Esophagus (tissue), 2 donors: ENCODE measurements around the gene ITPR2. TPM values are rescaled to one million over a fixed set of nuclear protein-coding genes. Genes with fewer than 3 reads are reported as not detected.

ENCODE experiments used
- H3K27ac ChIP-seq, 2 donors: one replicate each; pipeline ENCODE4 v1.5.1; 2013; ENCODE audit warnings: low read depth in 2 of 2, mild to moderate bottlenecking in 2 of 2, inconsistent platforms in 1 of 2, low read length in 1 of 2, moderate library complexity in 1 of 2
- H3K27me3 ChIP-seq, 2 donors: one replicate each; pipeline ENCODE4 v1.6.1; 2013; ENCODE audit warnings: low read length in 2 of 2, control low read depth in 1 of 2, mild to moderate bottlenecking in 1 of 2; ENCODE audit not compliant: insufficient read depth in 2 of 2, control insufficient read depth in 1 of 2
- H3K36me3 ChIP-seq, 2 donors: one replicate each; pipeline ENCODE4 v1.6.1; 2013; ENCODE audit warnings: low read length in 1 of 2; ENCODE audit not compliant: control insufficient read depth in 2 of 2, insufficient read depth in 2 of 2
- H3K4me1 ChIP-seq, 2 donors: one replicate each; pipeline ENCODE4 v1.6.1; 2013; ENCODE audit warnings: low read length in 1 of 2; ENCODE audit not compliant: control insufficient read depth in 2 of 2, insufficient read depth in 2 of 2
- H3K4me3 ChIP-seq, 2 donors: one replicate each; pipeline ENCODE4 v1.5.1; 2013; ENCODE audit warnings: low read length in 2 of 2, mild to moderate bottlenecking in 2 of 2, low read depth in 1 of 2, moderate library complexity in 1 of 2
- H3K9me3 ChIP-seq, 2 donors: one replicate each; pipeline ENCODE4 v1.6.1; 2013; ENCODE audit warnings: mild to moderate bottlenecking in 2 of 2, low read depth in 1 of 2, low read length in 1 of 2, moderate library complexity in 1 of 2; ENCODE audit not compliant: control insufficient read depth in 2 of 2, insufficient read depth in 1 of 2
- WGBS, 2 donors: extraction: QIAGEN DNeasy Blood & Tissue Kit; methylation state at CpG; one replicate each; pipeline ENCODE4 v1.1.7; 2013; 5-methylcytosine and 5-hydroxymethylcytosine counted together
- polyA plus RNA-seq, 2 donors: library from polyadenylated mRNA; stranded (reverse); fragments of 200-250 nt; gene quantifications; one replicate each; pipeline ENCODE4 v1.2.3, GENCODE V29; 2013
- donor health status: healthy with polysubstance abuse.
- donor health status: Bipolar disorder and iron deficiency.

ITPR2 gene
- 1 to 10 TPM; 4.8 to 5.7 TPM for polyA plus RNA-seq

DNA sequence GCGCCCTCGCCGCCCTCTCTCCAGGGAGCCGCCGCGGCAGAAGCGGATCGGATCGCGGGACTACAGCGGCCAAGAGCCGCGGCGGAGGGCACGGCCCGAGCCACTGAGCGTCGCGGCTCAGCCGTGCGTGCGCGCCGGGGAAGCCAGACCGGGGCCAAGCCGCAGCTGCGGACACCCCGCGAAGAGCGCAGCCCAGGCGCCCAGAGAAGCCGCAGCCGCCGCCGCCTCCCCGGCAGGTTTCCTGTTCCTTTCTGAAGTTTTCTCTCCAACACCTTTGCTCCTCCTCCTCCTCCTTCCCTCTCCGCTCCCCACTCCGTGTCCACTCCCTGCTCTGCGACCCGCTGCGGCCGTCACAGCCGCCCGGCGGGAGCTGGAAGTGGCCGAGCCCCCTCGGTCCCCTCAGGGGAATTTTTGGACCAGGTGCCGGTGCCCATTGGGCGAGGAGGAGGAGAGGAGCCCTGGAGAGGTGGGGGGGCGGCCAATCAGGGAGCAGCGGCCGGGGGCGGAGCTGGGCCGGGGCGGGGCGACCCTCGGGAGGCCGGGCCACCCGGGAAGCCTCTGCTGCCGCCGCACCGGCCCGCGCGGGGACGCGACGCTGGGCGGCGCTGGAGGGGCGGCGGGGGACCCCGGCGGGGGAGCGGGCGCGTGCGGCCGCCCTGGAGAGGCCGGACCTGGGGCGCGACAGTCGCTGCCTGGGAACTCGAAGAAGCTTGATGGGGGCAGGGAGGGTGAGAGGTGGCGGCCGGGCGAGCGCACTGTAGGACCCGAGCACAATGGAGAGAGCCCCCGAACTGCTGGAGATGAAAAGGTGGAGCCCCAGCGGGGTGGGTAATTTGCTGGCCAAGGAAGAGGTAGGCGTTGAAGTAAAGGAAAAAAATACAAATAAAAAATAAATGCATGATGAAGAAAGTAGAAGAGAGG lies at the start of gene ITPR2:
ITPR2 (minus strand) TSS at position 373 of the 921 bp plus-strand sequence. CDS start 413 bp downstream, outside the sequence.
- Histone ChIP-seq H3K27ac (peak within 1 kb of the TSS; percentile 92 to 97), H3K36me3 (no peaks in the 10 kb centered on the region), H3K9me3 (no peaks in the 10 kb centered on the region), H3K27me3 (no peaks in the 10 kb centered on the region), H3K4me1 (peaks cover 0 to 2% of the 10 kb centered on the region in 2 donors), H3K4me3 (peak within 1 kb of the TSS; percentile 80 to 84)
- WGBS, 2 donors = 0 to 1% methylated on average over 88 to 92 of the region's 92 CpGs

GRCh38 chr12:26880625-26881024 lies 47.6 kb upstream of the ITPR2 start:
- Histone ChIP-seq H3K4me3 (no peak overlapping the region), H3K9me3 (no peaks in the 10 kb centered on the region), H3K4me1 (peaks cover 3% of the 10 kb centered on the region in 2 donors), H3K27me3 (no peaks in the 10 kb centered on the region), H3K27ac (no peak overlapping the region), H3K36me3 (no peaks in the 10 kb centered on the region)
- WGBS, 2 donors = 82 to 93% methylated on average over 2 of the region's 2 CpGs

- Histone ChIP-seq H3K27me3 (no peaks in the 10 kb centered on the region), H3K4me1 (no peaks in the 10 kb centered on the region), H3K27ac (peak overlapping the region in 1 of 2 donors; percentile 50), H3K4me3 (no peak overlapping the region), H3K36me3 (no peaks in the 10 kb centered on the region), H3K9me3 (no peaks in the 10 kb centered on the region)
- WGBS, 2 donors = 18 to 28% methylated on average over 6 of the region's 6 CpGs
Observed at GRCh38 chr12:26878661-26879119, 45.7 kb upstream of the ITPR2 start.

GRCh38 chr12:26874501-26875296 lies 41.7 kb upstream of the ITPR2 start:
- Histone ChIP-seq H3K9me3 (no peaks in the 10 kb centered on the region), H3K27me3 (no peaks in the 10 kb centered on the region), H3K4me3 (no peak overlapping the region), H3K36me3 (no peaks in the 10 kb centered on the region), H3K4me1 (peaks cover 0 to 4% of the 10 kb centered on the region in 2 donors), H3K27ac (no peak overlapping the region)
- 79 to 82% methylated on average over 7 of the region's 7 CpGs for WGBS, 2 donors

DNA sequence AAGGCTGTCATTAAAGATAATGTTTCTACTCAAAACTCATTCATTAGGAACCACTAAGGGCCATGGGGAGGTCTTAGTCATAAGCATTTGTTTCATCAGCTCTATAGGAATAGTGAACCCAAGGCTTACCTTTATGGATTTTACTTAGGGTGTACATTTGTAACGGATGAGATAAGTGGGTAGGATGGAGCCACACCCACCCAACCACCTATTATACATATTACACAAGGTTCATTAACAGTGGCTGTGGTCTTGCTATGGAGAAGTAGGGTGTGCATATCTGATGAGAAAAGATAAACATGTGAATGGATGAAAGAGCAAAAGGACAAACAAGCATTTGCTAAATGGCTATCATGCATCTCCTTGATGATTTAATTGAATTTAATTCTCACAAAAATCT lies 39.6 kb upstream of the ITPR2 start:
- H3K27me3 ChIP-seq = no peaks in the 10 kb centered on the region
- H3K4me3 ChIP-seq = no peak overlapping the region
- H3K4me1 ChIP-seq = peaks cover 0 to 5% of the 10 kb centered on the region in 2 donors
- 65 to 71% methylated on average over 1 of the region's 1 CpG for WGBS, 2 donors
- H3K9me3 ChIP-seq = no peaks in the 10 kb centered on the region
- no peak overlapping the region for H3K27ac ChIP-seq
- no peaks in the 10 kb centered on the region for H3K36me3 ChIP-seq

- WGBS, 2 donors = 65% methylated on average over 2 of the region's 2 CpGs
- Histone ChIP-seq H3K36me3 (no peaks in the 10 kb centered on the region), H3K27ac (no peak overlapping the region), H3K4me3 (no peak overlapping the region), H3K9me3 (no peaks in the 10 kb centered on the region), H3K4me1 (peaks cover 0 to 5% of the 10 kb centered on the region in 2 donors), H3K27me3 (no peaks in the 10 kb centered on the region)
Observed at GRCh38 chr12:26871985-26872384, 39.0 kb upstream of the ITPR2 start.

GRCh38 chr12:26870491-26871419 lies 37.8 kb upstream of the ITPR2 start:
- Histone ChIP-seq H3K36me3 (no peaks in the 10 kb centered on the region), H3K4me1 (peaks cover 0 to 5% of the 10 kb centered on the region in 2 donors), H3K4me3 (no peak overlapping the region), H3K9me3 (no peaks in the 10 kb centered on the region), H3K27ac (peak overlapping the region; percentile 69 to 77), H3K27me3 (no peaks in the 10 kb centered on the region)
- WGBS, 2 donors = 25% methylated on average over 11 of the region's 11 CpGs

- Histone ChIP-seq H3K36me3 (no peaks in the 10 kb centered on the region), H3K27ac (peak overlapping the region; percentile 33 to 69), H3K4me3 (no peak overlapping the region), H3K27me3 (no peaks in the 10 kb centered on the region), H3K9me3 (no peaks in the 10 kb centered on the region), H3K4me1 (peaks cover 0 to 5% of the 10 kb centered on the region in 2 donors)
- WGBS, 2 donors = 63 to 73% methylated on average over 6 of the region's 6 CpGs
Observed at GRCh38 chr12:26869908-26870459, 37.0 kb upstream of the ITPR2 start.
